HEK293 (cell line): ENCODE results near the gene ZNF445.

ENCODE experiments used
- CTCF ChIA-PET: fragments of 350-600 bp; formaldehyde crosslinking; extraction: SDS; loops from one replicate; lab custom pipeline; 2021; ENCODE audit warnings: antibody characterized with exemption; lab: Yijun Ruan, JAX
- POLR2A ChIA-PET: fragments of 300-600 bp; formaldehyde crosslinking; extraction: SDS; loops from one replicate; lab custom pipeline; 2020; ENCODE audit warnings: antibody characterized with exemption, inconsistent platforms; lab: Yijun Ruan, JAX
- H3K27ac ChIP-seq: fragments of 200-500 bp; sonication (Bioruptor generic); 2 replicates; pipeline ENCODE4 v1.5.1; 2014; ENCODE audit warnings: low read depth, low read length, control low read depth, inconsistent platforms; ENCODE audit errors: extremely low read depth
- H3K36me3 ChIP-seq, 2 experiments: fragments of 200-500 bp in 1 of 2; sonication (Bioruptor generic) in 1 of 2; 1 replicate in 1 of 2; 2 replicates in 1 of 2; pipeline ENCODE4 v1.5.1; 2014 to 2017; ENCODE audit warnings: inconsistent platforms in 2 of 2, low read length in 2 of 2; ENCODE audit not compliant: control insufficient read depth in 2 of 2, insufficient read depth in 1 of 2
- H3K4me1 ChIP-seq: fragments of 200-500 bp; sonication (Bioruptor generic); 2 replicates; pipeline ENCODE4 v1.5.1; 2014; ENCODE audit warnings: mild to moderate bottlenecking, low read length, inconsistent platforms; ENCODE audit not compliant: control insufficient read depth, insufficient read depth
- H3K4me3 ChIP-seq: 2 replicates; pipeline ENCODE4 v1.5.1; 2011; ENCODE audit warnings: low read depth, mild to moderate bottlenecking, control low read depth, low read length, moderate library complexity
- H3K9me3 ChIP-seq: fragments of 200-500 bp; sonication (Bioruptor generic); 2 replicates; pipeline ENCODE4 v1.5.1; 2014; ENCODE audit warnings: low read depth, low read length, inconsistent platforms; ENCODE audit not compliant: control insufficient read depth, insufficient read depth
- GLI2 ChIP-seq: fragments of 450-650 bp; formaldehyde crosslinking; IDR thresholded peaks from 2 replicates; pipeline ENCODE4; 2017; ENCODE audit warnings: missing biosample characterization, missing genetic modification characterization, low read depth, borderline replicate concordance
- GLIS2 ChIP-seq: fragments of 450-650 bp; formaldehyde crosslinking; IDR thresholded peaks from 2 replicates; pipeline ENCODE4 v1.5.1; 2016; ENCODE audit warnings: missing biosample characterization, missing genetic modification characterization
- KLF8 ChIP-seq: fragments of 450-650 bp; formaldehyde crosslinking; IDR thresholded peaks from 2 replicates; pipeline ENCODE4 v1.5.1; 2016; ENCODE audit warnings: missing biosample characterization, missing genetic modification characterization
- SALL2 ChIP-seq: fragments of 450-650 bp; formaldehyde crosslinking; IDR thresholded peaks from 2 replicates; pipeline ENCODE4 v1.5.0; 2017; ENCODE audit warnings: missing biosample characterization, mild to moderate bottlenecking, missing genetic modification characterization, borderline replicate concordance
- SCRT1 ChIP-seq: fragments of 450-650 bp; formaldehyde crosslinking; IDR thresholded peaks from 2 replicates; pipeline ENCODE4 v1.5.1; 2016; ENCODE audit warnings: missing biosample characterization, missing genetic modification characterization, borderline replicate concordance
- SP2 ChIP-seq: fragments of 450-650 bp; formaldehyde crosslinking; IDR thresholded peaks from 2 replicates; pipeline ENCODE4 v1.5.1; 2016; ENCODE audit warnings: missing biosample characterization, missing genetic modification characterization
- TCF7L2 ChIP-seq: IDR thresholded peaks from 2 replicates; pipeline ENCODE4 v1.6.1; 2011; ENCODE audit warnings: low read depth, mild to moderate bottlenecking, inconsistent platforms, low read length, moderate library complexity, borderline replicate concordance
- YY2 ChIP-seq: fragments of 450-650 bp; formaldehyde crosslinking; IDR thresholded peaks from 2 replicates; pipeline ENCODE4 v1.5.1; 2016; ENCODE audit warnings: missing biosample characterization, missing genetic modification characterization
- ZBTB48 ChIP-seq: fragments of 450-650 bp; formaldehyde crosslinking; IDR thresholded peaks from 2 replicates; pipeline ENCODE4 v1.5.1; 2016; ENCODE audit warnings: missing biosample characterization, missing genetic modification characterization
- ZBTB8A ChIP-seq: fragments of 450-650 bp; formaldehyde crosslinking; IDR thresholded peaks from 2 replicates; pipeline ENCODE4 v1.5.1; 2016; ENCODE audit warnings: missing biosample characterization, missing genetic modification characterization
- ZIC2 ChIP-seq: fragments of 450-650 bp; formaldehyde crosslinking; IDR thresholded peaks from 2 replicates; pipeline ENCODE4 v1.5.1; 2016; ENCODE audit warnings: missing biosample characterization, missing genetic modification characterization
- ZNF155 ChIP-seq: fragments of 450-650 bp; formaldehyde crosslinking; IDR thresholded peaks from 2 replicates; pipeline ENCODE4 v1.5.1; 2016; ENCODE audit warnings: missing biosample characterization, missing genetic modification characterization
- ZNF19 ChIP-seq: fragments of 450-650 bp; formaldehyde crosslinking; IDR thresholded peaks from 2 replicates; pipeline ENCODE4; 2016; ENCODE audit warnings: missing biosample characterization, missing genetic modification characterization, low read depth
- ZNF335 ChIP-seq: fragments of 450-650 bp; formaldehyde crosslinking; conservative IDR thresholded peaks from 2 replicates; pipeline ENCODE4 v1.5.1; 2016; ENCODE audit warnings: missing biosample characterization, missing genetic modification characterization
- ZNF350 ChIP-seq: fragments of 450-650 bp; formaldehyde crosslinking; IDR thresholded peaks from 2 replicates; pipeline ENCODE4 v1.5.0; 2017; ENCODE audit warnings: missing biosample characterization, mild to moderate bottlenecking, missing genetic modification characterization
- ZNF514 ChIP-seq: fragments of 450-650 bp; formaldehyde crosslinking; IDR thresholded peaks from 2 replicates; pipeline ENCODE4 v1.5.1; 2016; ENCODE audit warnings: missing biosample characterization, missing genetic modification characterization
- ZNF596 ChIP-seq: fragments of 450-650 bp; IDR thresholded peaks from 2 replicates; pipeline ENCODE4 v1.5.0; 2018; ENCODE audit warnings: missing biosample characterization, mild to moderate bottlenecking, missing genetic modification characterization, moderate library complexity
- ZNF654 ChIP-seq: fragments of 450-650 bp; formaldehyde crosslinking; IDR thresholded peaks from 2 replicates; pipeline ENCODE4 v1.5.1; 2016; ENCODE audit warnings: low read depth, missing biosample characterization, missing genetic modification characterization
- ZSCAN23 ChIP-seq: fragments of 450-650 bp; formaldehyde crosslinking; IDR thresholded peaks from 2 replicates; pipeline ENCODE4 v1.5.1; 2016; ENCODE audit warnings: missing biosample characterization, missing genetic modification characterization
- ZXDB ChIP-seq: fragments of 450-650 bp; formaldehyde crosslinking; IDR thresholded peaks from 2 replicates; pipeline ENCODE4 v1.5.1; 2016; ENCODE audit warnings: missing biosample characterization, missing genetic modification characterization
- TF ChIP-seq, protein P1 (sequence below): fragments of 450-650 bp; formaldehyde crosslinking; conservative IDR thresholded peaks from 2 replicates; pipeline ENCODE4 v1.5.1; 2016; ENCODE audit warnings: low read depth, missing biosample characterization, missing genetic modification characterization
- TF ChIP-seq, protein P2 (sequence below): fragments of 450-650 bp; formaldehyde crosslinking; IDR thresholded peaks from 2 replicates; pipeline ENCODE4 v1.5.1; 2016; ENCODE audit warnings: missing biosample characterization, missing genetic modification characterization, low read depth
- TF ChIP-seq, protein P3 (sequence below): fragments of 450-650 bp; formaldehyde crosslinking; optimal IDR thresholded peaks from 2 replicates; pipeline ENCODE3; 2016; ENCODE audit warnings: missing biosample characterization, mild to moderate bottlenecking, missing genetic modification characterization
- TF ChIP-seq, protein P4 (sequence below): fragments of 450-650 bp; formaldehyde crosslinking; IDR thresholded peaks from 2 replicates; pipeline ENCODE4 v1.5.1; 2016; ENCODE audit warnings: missing biosample characterization, missing genetic modification characterization
- TF ChIP-seq, protein P5 (sequence below): fragments of 450-650 bp; formaldehyde crosslinking; IDR thresholded peaks from 2 replicates; pipeline ENCODE4 v1.5.1; 2016; ENCODE audit warnings: missing biosample characterization, missing genetic modification characterization

ZNF445 gene

DNA sequence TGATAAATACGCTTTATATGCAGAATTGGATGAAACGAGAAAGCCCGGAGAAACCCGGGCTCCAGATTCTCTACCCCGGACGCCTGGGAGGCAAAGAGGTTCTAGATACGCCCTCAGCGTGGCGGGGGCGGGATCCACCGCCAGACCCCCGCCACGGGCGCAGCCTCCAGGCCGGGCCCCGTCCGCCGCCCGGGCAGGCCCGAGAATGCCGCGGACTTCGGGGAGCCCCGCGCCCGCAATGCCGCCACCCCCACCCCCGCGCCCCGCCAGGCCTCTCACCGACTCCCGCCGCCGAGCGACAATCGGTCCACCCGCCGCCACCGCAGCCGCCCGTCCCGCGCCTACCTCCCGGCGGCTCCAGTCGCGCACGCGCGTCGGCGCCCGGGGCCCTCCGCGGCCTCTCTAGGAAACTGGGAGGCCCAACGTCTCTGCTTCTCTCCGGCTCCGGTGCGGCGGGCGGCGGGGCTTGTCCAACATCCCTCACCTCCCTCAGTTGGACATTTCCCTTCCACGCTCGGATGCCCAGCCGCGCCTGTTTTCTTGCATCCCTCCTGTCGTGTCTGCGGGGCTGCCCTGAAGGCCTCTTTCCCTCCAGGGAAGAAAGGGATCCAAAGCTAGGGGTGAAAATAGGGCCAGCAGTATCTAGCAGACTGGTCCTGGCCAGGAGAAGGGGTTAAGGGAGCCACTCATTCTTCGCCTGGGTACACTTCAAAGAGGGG is at the start of gene ZNF445:
Gene ZNF445, minus strand, starts transcription at position 359 of the 719 bp plus-strand sequence. CDS start 22,121 bp downstream, outside the sequence.
- CTCF ChIA-PET = no interaction called here
- H3K9me3 ChIP-seq = no peaks in the 10 kb centered on the region
- H3K4me1 ChIP-seq = no peaks in the 10 kb centered on the region
- H3K27ac ChIP-seq = peak within 1 kb of the TSS; percentile 11; the same call in 1 of the 2 replicates
- no peaks in the 10 kb centered on the region for H3K36me3 ChIP-seq
- POLR2A ChIA-PET = interaction anchor here (0.6 to 1.7 kb wide), 2 partner anchors 33 to 99 kb away, joined by 3 to 8 read pairs; no protein-coding TSS in a partner anchor
- peak within 1 kb of the TSS; percentile 53 for H3K4me3 ChIP-seq
- TF ChIP-seq GLI2 (tag by site-specific recombination) (no peak), ZNF596 (tag by site-specific recombination) (no peak), ZNF654 (tag by site-specific recombination) (no peak), ZNF19 (no peak), SP2 (no peak), ZBTB8A (tag by site-specific recombination) (peak; percentile 55; the same call in 1 of the 2 replicates), SCRT1 (tag by site-specific recombination) (no peak), ZXDB (no peak), ZNF335 (tag by site-specific recombination) (peak; percentile 82), ZIC2 (tag by site-specific recombination) (no peak), ZNF514 (no peak), YY2 (tag by site-specific recombination) (no peak), TCF7L2 (no peak), ZNF350 (tag by site-specific recombination) (no peak), SALL2 (tag by site-specific recombination) (no peak), GLIS2 (tag by site-specific recombination) (no peak), ZBTB48 (tag by site-specific recombination) (peak; percentile 53), ZSCAN23 (tag by site-specific recombination) (no peak), KLF8 (tag by site-specific recombination) (no peak), ZNF155 (tag by site-specific recombination) (no peak)
- TF ChIP-seq, protein P1, sequence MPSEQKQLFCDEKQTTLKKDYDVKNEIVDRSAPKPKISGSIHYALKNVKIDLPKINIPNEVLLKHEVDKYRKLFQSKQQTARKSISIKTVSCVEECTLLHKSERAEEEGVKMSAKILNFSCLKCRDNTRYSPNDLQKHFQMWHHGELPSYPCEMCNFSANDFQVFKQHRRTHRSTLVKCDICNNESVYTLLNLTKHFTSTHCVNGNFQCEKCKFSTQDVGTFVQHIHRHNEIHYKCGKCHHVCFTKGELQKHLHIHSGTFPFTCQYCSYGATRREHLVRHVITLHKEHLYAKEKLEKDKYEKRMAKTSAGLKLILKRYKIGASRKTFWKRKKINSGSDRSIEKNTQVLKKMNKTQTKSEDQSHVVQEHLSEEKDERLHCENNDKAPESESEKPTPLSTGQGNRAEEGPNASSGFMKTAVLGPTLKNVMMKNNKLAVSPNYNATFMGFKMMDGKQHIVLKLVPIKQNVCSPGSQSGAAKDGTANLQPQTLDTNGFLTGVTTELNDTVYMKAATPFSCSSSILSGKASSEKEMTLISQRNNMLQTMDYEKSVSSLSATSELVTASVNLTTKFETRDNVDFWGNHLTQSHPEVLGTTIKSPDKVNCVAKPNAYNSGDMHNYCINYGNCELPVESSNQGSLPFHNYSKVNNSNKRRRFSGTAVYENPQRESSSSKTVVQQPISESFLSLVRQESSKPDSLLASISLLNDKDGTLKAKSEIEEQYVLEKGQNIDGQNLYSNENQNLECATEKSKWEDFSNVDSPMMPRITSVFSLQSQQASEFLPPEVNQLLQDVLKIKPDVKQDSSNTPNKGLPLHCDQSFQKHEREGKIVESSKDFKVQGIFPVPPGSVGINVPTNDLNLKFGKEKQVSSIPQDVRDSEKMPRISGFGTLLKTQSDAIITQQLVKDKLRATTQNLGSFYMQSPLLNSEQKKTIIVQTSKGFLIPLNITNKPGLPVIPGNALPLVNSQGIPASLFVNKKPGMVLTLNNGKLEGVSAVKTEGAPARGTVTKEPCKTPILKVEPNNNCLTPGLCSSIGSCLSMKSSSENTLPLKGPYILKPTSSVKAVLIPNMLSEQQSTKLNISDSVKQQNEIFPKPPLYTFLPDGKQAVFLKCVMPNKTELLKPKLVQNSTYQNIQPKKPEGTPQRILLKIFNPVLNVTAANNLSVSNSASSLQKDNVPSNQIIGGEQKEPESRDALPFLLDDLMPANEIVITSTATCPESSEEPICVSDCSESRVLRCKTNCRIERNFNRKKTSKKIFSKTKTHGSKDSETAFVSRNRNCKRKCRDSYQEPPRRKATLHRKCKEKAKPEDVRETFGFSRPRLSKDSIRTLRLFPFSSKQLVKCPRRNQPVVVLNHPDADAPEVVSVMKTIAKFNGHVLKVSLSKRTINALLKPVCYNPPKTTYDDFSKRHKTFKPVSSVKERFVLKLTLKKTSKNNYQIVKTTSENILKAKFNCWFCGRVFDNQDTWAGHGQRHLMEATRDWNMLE (tag by site-specific recombination) = 0 out of 2 replicates have a peak, but pooled peaks have one; percentile 30
- TF ChIP-seq, protein P2, sequence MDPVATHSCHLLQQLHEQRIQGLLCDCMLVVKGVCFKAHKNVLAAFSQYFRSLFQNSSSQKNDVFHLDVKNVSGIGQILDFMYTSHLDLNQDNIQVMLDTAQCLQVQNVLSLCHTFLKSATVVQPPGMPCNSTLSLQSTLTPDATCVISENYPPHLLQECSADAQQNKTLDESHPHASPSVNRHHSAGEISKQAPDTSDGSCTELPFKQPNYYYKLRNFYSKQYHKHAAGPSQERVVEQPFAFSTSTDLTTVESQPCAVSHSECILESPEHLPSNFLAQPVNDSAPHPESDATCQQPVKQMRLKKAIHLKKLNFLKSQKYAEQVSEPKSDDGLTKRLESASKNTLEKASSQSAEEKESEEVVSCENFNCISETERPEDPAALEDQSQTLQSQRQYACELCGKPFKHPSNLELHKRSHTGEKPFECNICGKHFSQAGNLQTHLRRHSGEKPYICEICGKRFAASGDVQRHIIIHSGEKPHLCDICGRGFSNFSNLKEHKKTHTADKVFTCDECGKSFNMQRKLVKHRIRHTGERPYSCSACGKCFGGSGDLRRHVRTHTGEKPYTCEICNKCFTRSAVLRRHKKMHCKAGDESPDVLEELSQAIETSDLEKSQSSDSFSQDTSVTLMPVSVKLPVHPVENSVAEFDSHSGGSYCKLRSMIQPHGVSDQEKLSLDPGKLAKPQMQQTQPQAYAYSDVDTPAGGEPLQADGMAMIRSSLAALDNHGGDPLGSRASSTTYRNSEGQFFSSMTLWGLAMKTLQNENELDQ (tag by site-specific recombination) = no peak
- TF ChIP-seq, protein P3, sequence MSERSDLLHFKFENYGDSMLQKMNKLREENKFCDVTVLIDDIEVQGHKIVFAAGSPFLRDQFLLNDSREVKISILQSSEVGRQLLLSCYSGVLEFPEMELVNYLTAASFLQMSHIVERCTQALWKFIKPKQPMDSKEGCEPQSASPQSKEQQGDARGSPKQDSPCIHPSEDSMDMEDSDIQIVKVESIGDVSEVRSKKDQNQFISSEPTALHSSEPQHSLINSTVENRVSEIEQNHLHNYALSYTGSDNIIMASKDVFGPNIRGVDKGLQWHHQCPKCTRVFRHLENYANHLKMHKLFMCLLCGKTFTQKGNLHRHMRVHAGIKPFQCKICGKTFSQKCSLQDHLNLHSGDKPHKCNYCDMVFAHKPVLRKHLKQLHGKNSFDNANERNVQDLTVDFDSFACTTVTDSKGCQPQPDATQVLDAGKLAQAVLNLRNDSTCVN (tag by site-specific recombination) = peak; percentile 59
- TF ChIP-seq, protein P4, sequence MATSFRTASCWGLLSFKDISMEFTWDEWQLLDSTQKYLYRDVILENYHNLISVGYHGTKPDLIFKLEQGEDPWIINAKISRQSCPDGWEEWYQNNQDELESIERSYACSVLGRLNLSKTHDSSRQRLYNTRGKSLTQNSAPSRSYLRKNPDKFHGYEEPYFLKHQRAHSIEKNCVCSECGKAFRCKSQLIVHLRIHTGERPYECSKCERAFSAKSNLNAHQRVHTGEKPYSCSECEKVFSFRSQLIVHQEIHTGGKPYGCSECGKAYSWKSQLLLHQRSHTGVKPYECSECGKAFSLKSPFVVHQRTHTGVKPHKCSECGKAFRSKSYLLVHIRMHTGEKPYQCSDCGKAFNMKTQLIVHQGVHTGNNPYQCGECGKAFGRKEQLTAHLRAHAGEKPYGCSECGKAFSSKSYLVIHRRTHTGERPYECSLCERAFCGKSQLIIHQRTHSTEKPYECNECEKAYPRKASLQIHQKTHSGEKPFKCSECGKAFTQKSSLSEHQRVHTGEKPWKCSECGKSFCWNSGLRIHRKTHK = no peak
- TF ChIP-seq, protein P5, sequence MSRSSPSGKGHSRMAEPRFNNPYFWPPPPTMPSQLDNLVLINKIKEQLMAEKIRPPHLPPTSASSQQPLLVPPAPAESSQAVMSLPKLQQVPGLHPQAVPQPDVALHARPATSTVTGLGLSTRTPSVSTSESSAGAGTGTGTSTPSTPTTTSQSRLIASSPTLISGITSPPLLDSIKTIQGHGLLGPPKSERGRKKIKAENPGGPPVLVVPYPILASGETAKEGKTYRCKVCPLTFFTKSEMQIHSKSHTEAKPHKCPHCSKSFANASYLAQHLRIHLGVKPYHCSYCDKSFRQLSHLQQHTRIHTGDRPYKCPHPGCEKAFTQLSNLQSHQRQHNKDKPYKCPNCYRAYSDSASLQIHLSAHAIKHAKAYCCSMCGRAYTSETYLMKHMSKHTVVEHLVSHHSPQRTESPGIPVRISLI = no peak
